GM21360 (cell line): ENCODE measurements around the gene AARS1.
"Not testable (repeated sequence)": the region's sequence is repeated elsewhere in the genome, so short reads cannot be mapped to it uniquely, and the experiment has no call there.

ENCODE experiments used
- ATAC-seq: cut with Tn5 transposase; IDR thresholded peaks from one replicate; pipeline ENCODE4 v1.9.1; 2021; ENCODE audit warnings: mild to moderate bottlenecking, moderate library complexity; ENCODE audit not compliant: unreplicated experiment

AARS1 gene

DNA sequence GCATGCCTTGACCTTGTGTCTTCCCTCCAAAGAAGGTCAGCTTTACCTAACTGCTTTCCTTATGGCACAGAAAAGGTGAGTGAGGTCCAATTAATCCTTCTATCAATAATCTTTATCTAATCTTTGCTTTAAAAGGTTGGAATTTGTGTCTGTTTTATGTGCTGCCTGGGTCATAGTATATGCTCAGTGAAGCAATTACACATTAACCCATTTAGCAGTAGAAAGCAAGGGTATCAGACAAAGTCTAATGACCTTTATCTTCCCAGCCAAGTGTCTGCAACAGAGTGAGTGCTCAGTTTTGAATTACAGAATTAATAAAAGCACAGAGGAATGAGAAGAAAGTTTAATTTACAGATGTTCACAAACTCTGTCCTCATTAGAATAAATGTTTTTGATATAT is 63.3 kb downstream of the AARS1 start:
- ATAC-seq: not testable (repeated sequence)

DNA sequence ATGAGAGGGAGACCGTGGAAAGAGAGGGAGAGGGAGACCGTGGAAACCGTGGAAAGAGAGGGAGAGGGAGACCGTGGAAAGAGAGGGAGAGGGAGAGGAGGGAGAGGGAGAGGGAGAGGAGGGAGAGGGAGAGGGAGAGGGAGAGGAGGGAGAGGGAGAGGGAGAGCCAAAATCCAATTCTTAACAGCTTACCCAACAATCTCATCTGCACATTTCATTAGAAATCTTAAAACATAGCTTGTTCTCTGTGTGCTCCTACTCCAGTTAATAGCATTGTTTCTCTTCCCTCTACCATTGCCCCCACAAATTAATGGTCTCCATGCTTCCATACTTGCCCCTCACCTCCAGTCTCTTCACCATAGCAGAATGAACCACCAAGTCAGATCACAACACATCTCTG is 63.9 kb downstream of the AARS1 start:
- not testable (repeated sequence) for ATAC-seq

DNA sequence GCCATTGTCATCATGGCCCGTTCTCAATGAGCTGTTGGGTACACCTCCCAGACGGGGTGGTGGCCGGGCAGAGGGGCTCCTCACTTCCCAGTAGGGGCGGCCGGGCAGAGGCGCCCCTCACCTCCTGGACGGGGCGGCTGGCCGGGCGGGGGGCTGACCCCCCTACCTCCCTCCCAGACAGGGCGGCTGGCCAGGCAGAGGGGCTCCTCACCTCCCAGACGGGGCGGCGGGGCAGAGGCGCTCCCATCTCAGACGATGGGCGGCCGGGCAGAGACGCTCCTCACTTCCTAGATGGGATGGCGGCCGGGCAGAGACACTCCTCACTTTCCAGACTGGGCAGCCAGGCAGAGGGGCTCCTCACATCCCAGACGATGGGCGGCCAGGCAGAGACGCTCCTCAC is 64.7 kb downstream of the AARS1 start:
- not testable (repeated sequence) for ATAC-seq

DNA sequence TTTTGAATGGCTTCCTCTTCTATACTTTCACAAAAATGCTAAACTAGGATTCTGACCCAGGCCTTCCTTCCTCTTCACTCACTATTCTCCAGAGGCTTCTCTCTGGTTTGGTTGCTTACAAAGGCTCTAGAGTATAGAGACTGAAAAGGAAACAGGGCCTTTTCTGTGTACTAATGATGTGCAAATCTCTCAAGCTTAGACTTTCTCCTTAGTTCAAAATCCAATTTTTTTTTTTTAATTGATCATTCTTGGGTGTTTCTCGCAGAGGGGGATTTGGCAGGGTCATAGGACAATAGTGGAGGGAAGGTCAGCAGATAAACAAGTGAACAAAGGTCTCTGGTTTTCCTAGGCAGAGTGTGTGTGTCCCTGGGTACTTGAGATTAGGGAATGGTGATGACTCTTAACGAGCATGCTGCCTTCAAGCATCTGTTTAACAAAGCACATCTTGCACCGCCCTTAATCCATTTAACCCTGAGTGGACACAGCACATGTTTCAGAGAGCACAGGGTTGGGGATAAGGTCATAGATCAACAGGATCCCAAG is 65.3 kb downstream of the AARS1 start:
- ATAC-seq: not testable (repeated sequence)

DNA sequence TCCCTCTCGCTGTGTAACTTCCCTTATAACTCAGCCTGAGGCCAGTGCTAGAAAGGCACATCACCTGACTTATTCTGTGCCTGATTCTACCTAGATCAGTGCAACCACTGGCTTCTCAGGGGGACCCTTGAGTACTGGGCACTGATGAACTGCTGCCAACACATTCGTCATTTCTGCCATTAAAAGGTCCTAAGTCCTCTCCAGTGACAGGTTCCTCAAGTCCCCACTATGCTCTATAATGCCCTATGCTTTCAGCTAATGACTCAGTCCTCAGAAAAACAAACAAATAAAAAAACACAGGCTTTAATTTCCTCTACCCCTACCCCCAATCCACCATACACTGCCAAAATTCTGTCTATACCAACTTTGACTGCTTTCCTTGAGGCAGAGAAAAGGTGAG is 66.1 kb downstream of the AARS1 start:
- not testable (repeated sequence) for ATAC-seq

DNA sequence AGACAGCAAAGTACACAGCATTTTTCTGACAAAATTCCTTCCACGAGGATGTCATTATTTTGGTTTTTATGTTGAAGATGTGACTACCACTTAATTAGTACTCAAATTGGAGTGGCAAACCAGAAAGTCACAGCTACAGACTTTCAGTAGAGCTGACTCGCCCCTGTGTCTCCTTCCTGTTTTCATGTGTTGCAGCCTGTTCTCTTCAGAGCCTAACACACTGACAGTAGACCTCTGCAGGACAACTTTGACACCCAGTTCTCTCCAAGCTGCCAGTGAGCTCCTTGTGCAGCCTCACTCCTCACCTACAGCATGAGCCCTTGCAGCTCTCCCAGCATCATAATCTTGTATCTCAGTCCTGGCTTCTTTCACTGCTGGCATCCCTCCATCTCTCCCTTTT is 66.7 kb downstream of the AARS1 start:
- ATAC-seq: not testable (repeated sequence)

DNA sequence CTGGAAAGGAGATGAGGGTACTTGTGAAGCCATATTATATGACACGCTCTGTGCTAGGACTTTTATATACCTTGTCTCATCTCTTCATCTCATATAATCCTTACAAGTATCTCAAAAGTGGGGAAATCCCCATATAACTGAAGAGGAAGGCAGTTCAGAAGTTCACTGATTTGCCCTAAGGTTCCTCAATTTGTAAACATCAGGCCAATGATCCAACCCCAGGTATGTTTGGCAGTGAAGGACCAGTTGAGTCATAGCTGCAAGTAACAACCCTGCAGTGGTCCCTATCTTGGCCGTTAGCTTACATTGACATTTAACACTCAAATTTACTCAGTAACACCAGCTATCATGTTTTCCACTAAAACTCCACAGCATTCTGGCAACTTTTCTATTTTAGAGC is 70.7 kb downstream of the AARS1 start:
- not testable (repeated sequence) for ATAC-seq

DNA sequence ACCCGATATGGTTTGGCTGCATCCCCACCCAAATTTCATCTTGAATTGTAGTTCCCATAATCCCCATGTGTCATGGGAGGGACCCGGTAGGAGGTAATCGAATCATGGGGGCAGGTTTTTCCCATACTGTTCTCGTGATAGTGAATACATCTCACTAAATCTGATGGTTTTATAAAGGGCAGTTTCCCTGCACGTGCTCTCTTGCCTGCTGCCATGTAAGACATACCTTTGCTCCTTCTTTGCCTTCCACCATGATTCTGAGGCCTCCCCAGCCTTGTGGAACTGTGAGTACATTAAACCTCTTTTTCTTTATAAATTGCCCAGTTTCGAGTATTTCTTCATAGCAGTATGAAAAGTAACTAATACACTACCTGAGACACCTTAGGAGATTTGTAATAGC is 82.9 kb downstream of the AARS1 start:
- ATAC-seq: not testable (repeated sequence)

DNA sequence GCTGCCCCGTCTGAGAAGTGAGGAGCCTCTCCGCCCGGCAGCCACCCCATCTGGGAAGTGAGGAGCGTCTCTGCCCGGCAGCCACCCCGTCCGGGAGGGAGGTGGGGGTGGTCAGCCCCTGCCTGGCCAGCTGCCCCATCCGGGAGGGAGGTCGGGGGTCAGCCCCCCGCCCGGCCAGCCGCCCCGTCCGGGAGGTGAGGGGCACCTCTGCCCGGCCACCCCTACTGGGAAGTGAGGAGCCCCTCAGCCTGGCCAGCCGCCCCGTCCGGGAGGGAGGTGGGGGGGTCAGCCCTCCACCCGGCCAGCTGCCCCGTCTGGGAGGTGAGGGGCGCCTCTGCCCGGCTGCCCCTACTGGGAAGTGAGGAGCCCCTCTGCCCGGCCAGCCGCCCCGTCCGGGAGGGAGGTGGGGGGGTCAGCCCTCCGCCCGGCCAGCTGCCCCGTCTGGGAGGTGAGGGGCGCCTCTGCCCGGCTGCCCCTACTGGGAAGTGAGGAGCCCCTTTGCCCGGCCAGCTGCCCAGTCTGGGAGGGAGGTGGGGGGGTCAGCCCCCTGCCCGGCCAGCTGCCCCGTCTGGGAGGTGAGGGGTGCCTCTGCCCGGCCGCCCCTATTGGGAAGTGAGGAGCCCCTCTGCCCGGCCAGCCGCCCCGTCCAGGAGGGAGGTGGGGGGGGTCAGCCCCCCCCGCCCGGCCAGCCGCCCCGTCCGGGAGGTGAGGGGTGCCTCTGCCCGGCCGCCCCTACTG is 84.5 kb downstream of the AARS1 start:
- not testable (repeated sequence) for ATAC-seq

DNA sequence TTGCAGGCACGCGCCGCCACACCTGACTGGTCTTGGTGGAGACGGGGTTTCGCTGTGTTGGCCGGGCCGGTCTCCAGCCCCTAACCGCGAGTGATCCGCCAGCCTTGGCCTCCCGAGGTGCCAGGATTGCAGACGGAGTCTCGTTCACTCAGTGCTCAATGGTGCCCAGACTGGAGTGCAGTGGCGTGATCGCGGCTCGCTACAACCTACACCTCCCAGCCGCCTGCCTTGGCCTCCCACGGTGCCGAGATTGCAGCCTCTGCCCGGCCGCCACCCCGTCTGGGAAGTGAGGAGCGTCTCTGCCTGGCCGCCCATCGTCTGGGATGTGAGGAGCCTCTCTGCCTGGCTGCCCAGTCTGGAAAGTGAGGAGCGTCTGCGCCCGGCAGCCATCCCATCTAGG is 85.3 kb downstream of the AARS1 start:
- ATAC-seq: not testable (repeated sequence)

DNA sequence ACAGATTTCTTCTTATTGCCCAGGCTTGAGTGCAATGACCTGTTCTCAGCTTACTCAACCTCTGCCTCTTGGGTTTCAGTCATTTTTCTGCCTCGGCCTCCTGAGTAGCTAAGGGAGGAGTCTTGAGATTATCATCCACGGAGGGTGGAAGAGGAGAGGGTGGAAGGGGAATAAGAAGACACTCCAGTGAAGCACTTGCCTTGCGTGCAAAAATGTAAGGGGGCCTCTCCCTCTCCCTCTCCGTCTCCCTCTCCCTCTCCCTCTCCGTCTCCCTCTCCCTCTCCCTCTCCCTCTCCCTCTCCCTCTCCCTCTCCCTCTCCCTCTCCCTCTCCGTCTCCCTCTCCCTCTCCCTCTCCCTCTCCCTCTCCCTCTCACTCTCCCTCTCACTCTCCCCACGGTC is 85.8 kb downstream of the AARS1 start:
- not testable (repeated sequence) for ATAC-seq
